Measurements from ENCODE around the gene CDH5.
"Not testable (repeated sequence)": the region's sequence is repeated elsewhere in the genome, so short reads cannot be mapped to it uniquely, and the experiment has no call there.

CDH5 gene

GRCh38 chr16:66441586-66442375 lies 75.3 kb downstream of the CDH5 start:
- DNase-seq = no peak

- no peak for DNase-seq
Measured at GRCh38 chr16:66442502-66443268, 76.2 kb downstream of the CDH5 start.

- no peak for DNase-seq
Measured at GRCh38 chr16:66443269-66443652, 76.8 kb downstream of the CDH5 start.

DNA sequence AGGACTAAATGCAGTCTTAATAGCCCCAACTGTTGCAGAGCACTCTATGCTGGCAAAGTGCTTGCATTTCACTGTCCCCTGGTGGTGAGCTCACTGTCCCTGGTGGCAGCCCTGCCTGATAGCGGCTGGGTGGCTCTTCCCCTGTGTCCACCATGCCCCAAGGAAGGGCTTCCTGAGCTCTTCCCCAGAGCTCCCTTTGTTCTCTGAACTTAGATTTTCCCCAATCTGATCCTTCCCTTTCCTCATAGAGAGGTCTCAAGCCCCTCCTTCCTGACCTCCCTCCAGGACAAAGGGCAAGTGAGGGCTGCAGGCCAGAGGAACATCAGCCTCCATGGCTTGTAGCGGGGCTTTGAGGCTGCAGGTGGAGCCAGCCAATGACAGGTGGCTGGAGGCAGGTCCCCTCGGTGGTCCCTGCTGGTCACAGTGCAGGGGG lies 77.6 kb downstream of the CDH5 start:
- DNase-seq = no peak

DNA sequence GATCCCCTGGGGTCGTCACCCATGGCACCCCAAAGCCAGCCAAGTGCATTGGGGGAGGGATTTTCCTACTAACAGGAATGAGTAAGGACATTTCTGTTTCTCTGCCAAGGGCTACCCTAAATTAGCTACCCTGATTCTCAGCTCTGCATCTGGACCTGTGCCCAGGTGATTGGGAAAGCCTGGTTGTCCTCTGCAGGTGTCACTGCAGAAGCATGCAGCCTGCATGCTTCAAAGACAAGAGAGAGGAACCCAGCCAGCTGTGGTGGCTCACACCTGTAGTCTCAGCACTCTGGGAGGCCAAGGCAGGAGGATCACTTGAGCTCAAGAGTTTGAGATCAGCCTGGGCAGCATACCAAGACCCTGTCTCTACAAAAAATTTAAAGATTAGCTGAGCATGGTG lies 80.2 kb downstream of the CDH5 start:
- no peak for DNase-seq

- no peak for DNase-seq
Measured at GRCh38 chr16:66447491-66447890, 81.0 kb downstream of the CDH5 start.

GRCh38 chr16:66451548-66451947 lies 85.1 kb downstream of the CDH5 start:
- no peak for DNase-seq

DNA sequence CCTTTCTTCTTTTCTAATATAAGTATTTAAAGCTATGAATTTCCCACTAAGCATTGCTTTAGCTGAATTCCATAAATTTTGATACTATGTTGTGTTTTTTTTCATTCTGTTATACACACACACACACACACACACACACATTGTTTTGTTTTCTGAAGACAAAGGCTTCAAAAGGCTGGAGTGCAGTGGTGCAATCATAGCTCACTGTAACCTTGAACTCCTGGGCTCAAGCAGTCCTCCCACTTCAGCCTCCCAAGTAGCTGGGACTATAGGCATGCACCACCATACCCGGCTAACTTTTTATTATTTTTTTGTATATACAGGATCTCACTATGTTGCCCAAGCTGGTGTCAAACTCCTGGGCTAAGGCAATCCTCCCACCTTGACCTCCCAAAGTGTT lies 86.7 kb downstream of the CDH5 start:
- not testable (repeated sequence) for DNase-seq
